ENCODE measurements around the gene SSUH2.
"Not testable (repeated sequence)": the region's sequence is repeated elsewhere in the genome, so short reads cannot be mapped to it uniquely, and the experiment has no call there.

Gene SSUH2

DNA sequence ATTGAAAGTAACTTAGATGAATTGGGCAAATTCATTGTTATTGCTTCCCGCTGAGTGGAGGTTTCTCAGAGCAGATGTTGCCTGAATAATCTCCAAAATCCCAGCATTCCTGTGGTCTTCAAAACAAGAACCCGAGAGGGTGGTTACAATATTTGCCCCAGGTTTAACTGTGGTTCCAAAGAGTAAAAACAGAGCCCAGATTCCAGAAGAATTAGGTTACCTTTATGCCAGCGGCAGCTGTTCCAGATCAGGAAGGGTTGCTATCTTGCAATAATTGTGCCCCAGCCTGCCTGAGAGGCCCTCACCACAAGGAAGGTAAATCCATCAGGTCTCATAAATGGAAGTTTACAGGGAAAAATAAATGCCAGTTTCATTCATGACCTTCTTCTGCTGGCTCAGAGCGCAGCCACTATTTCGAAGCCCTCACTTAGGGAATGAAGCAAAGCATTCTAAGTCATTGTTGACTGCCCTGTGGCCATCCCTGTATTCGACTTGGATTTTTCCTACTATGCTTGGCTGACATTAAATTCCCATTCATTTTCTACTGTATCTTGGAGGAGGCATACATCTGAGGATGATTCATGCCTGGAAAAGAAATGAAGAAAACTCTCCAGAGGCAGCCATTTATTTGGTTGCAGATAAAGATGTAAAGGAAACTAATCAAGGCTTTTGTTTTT is 54.6 kb downstream of the SSUH2 start:
- Histone ChIP-seq H3K27me3 (ENCODE audit: insufficient read depth, poor library complexity, severe bottlenecking) (no peaks in the 10 kb centered on the region), H3K27ac (ENCODE audit: poor library complexity, severe bottlenecking) (no peak overlapping the region), H3K4me3 (ENCODE audit: severe bottlenecking) (no peak overlapping the region), H3K9me3 (ENCODE audit: severe bottlenecking) (no peaks in the 10 kb centered on the region), H3K36me3 (ENCODE audit: low read depth) (no peaks in the 10 kb centered on the region), H3K4me1 (ENCODE audit: insufficient read depth, poor library complexity, severe bottlenecking) (no peaks in the 10 kb centered on the region)
- DNase-seq (ENCODE audit: low spot score) (no peak), ATAC-seq (ENCODE audit: low read depth) (no peak)
- TF ChIP-seq, protein P1, sequence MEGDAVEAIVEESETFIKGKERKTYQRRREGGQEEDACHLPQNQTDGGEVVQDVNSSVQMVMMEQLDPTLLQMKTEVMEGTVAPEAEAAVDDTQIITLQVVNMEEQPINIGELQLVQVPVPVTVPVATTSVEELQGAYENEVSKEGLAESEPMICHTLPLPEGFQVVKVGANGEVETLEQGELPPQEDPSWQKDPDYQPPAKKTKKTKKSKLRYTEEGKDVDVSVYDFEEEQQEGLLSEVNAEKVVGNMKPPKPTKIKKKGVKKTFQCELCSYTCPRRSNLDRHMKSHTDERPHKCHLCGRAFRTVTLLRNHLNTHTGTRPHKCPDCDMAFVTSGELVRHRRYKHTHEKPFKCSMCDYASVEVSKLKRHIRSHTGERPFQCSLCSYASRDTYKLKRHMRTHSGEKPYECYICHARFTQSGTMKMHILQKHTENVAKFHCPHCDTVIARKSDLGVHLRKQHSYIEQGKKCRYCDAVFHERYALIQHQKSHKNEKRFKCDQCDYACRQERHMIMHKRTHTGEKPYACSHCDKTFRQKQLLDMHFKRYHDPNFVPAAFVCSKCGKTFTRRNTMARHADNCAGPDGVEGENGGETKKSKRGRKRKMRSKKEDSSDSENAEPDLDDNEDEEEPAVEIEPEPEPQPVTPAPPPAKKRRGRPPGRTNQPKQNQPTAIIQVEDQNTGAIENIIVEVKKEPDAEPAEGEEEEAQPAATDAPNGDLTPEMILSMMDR (IDR thresholded peaks at IDR 0.05; ENCODE audit: poor library complexity, severe bottlenecking): no peak

DNA sequence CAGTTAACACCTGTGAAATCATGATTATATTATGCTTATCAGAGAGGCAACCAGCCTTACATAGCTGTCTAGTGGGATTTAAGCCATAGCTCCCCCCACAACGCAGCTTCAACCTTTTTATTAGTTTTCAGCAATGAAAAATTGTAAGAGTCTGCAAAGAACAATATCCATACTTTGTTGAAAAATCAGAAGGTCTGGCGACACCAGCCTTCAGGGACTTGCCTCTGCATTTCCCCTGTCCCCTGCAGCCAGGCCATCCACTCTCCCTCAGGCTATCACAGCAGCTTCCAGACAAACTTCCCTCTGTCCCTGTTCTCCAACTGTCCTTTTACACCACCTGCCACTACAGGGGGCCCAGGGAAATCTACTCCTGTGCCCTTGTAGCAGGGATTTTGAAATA is 59.9 kb downstream of the SSUH2 start:
- Histone ChIP-seq H3K9me3 (ENCODE audit: severe bottlenecking) (no peaks in the 10 kb centered on the region), H3K27me3 (ENCODE audit: insufficient read depth, poor library complexity, severe bottlenecking) (no peaks in the 10 kb centered on the region), H3K36me3 (ENCODE audit: low read depth) (no peaks in the 10 kb centered on the region), H3K27ac (ENCODE audit: poor library complexity, severe bottlenecking) (no peak overlapping the region), H3K4me3 (ENCODE audit: severe bottlenecking) (no peak overlapping the region), H3K4me1 (ENCODE audit: insufficient read depth, poor library complexity, severe bottlenecking) (no peaks in the 10 kb centered on the region)
- no peak for DNase-seq (ENCODE audit: low spot score)
- TF ChIP-seq, protein P1 (IDR thresholded peaks at IDR 0.05; ENCODE audit: poor library complexity, severe bottlenecking): no peak
- ATAC-seq (ENCODE audit: low read depth): no peak

DNA sequence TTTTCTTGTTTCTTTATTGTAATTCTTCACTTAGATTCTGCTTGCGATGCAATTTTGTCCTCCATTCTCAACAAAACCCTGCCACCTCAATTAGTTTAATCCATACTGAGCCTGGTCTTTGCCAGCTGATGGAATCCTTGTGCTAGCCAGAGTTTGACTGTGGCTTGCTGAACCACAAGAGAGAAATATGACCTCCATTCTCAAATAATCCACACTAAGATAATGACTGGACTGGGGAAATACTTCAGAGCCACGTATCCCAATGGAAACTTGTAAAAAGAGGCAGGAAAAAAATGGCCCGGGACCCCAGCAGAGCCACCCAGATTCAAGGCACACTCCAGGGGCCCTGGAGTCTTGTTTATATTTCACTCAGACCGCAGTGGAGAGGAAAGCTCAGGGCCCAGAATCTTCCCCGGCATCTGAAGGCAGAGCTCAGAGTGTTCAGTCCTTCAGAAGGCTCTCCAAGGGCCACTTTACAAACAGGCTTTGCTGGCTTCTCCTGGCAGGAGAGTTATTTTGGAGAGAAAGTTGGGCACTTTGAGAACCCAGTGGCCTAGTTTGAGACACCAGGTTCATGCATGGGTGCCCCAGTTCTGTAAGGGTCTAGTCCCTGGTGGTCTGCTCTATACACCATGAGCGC is 62.7 kb downstream of the SSUH2 start:
- TF ChIP-seq, protein P1 (IDR thresholded peaks at IDR 0.05; ENCODE audit: poor library complexity, severe bottlenecking): no peak
- H3K27me3 ChIP-seq (ENCODE audit: insufficient read depth, poor library complexity, severe bottlenecking): no peaks in the 10 kb centered on the region
- H3K27ac ChIP-seq (ENCODE audit: poor library complexity, severe bottlenecking): no peak overlapping the region
- H3K4me1 ChIP-seq (ENCODE audit: insufficient read depth, poor library complexity, severe bottlenecking): no peaks in the 10 kb centered on the region
- DNase-seq (ENCODE audit: low spot score) (no peak), ATAC-seq (ENCODE audit: low read depth) (no peak)
- H3K4me3 ChIP-seq (ENCODE audit: severe bottlenecking): no peak overlapping the region
- H3K9me3 ChIP-seq (ENCODE audit: severe bottlenecking): no peaks in the 10 kb centered on the region
- H3K36me3 ChIP-seq (ENCODE audit: low read depth): no peaks in the 10 kb centered on the region

DNA sequence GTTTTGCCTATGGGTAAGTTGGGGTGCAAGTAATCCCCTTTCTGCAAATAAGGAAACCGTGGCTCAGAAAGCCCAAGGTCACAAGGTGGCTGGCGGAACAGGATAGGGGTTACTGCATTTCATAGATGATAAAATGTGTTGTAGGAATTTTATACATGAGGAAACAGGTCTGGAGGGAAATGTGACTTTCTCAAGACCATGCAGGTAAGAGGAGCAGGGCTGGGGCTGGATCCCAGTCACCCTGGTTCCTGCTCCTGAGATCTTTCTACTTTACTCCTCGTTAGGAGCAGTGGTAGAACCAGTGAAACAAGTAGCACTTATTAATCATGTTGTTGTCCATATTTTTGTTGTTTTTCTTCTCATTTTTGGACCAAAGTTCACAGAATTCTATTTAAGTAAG is 63.2 kb downstream of the SSUH2 start:
- no peaks in the 10 kb centered on the region for H3K27me3 ChIP-seq (ENCODE audit: insufficient read depth, poor library complexity, severe bottlenecking)
- no peaks in the 10 kb centered on the region for H3K9me3 ChIP-seq (ENCODE audit: severe bottlenecking)
- DNase-seq (ENCODE audit: low spot score) (no peak), ATAC-seq (ENCODE audit: low read depth) (no peak)
- no peaks in the 10 kb centered on the region for H3K36me3 ChIP-seq (ENCODE audit: low read depth)
- no peak overlapping the region for H3K27ac ChIP-seq (ENCODE audit: poor library complexity, severe bottlenecking)
- TF ChIP-seq, protein P1 (IDR thresholded peaks at IDR 0.05; ENCODE audit: poor library complexity, severe bottlenecking): no peak
- H3K4me1 ChIP-seq (ENCODE audit: insufficient read depth, poor library complexity, severe bottlenecking): no peaks in the 10 kb centered on the region
- no peak overlapping the region for H3K4me3 ChIP-seq (ENCODE audit: severe bottlenecking)

DNA sequence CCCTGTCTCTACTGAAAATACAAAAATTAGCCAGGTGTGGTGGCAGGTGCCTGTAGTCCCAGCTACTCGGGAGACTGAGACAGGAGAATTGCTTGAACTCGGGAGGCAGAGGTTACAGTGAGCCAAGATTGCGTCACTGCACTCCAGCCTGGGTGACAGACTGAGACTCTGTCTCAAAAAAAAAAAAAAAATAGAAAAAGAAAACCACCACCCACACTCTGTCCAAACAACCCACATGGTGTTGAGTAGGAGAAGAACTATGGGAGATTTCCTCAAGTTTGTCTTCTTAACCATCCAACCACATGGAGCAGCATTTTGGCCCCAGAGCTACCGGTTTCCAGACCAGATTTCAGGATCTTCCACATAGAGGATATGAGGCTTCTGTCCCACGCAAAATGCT is 64.2 kb downstream of the SSUH2 start:
- not testable (repeated sequence) for H3K4me1 ChIP-seq (ENCODE audit: insufficient read depth, poor library complexity, severe bottlenecking); H3K27ac ChIP-seq (ENCODE audit: poor library complexity, severe bottlenecking); H3K4me3 ChIP-seq (ENCODE audit: severe bottlenecking); DNase-seq (ENCODE audit: low spot score); H3K9me3 ChIP-seq (ENCODE audit: severe bottlenecking); H3K27me3 ChIP-seq (ENCODE audit: insufficient read depth, poor library complexity, severe bottlenecking); ATAC-seq (ENCODE audit: low read depth); H3K36me3 ChIP-seq (ENCODE audit: low read depth)

Data from RWPE2 (cell line).